Measurements from ENCODE around the gene NPAS3.

Gene NPAS3

GRCh38 chr14:33588771-33589170, 650.1 kb downstream of the NPAS3 start:
- H3K4me3 ChIP-seq (ENCODE audit: low read depth, low read length): no peak overlapping the region
- TF ChIP-seq, protein P1, sequence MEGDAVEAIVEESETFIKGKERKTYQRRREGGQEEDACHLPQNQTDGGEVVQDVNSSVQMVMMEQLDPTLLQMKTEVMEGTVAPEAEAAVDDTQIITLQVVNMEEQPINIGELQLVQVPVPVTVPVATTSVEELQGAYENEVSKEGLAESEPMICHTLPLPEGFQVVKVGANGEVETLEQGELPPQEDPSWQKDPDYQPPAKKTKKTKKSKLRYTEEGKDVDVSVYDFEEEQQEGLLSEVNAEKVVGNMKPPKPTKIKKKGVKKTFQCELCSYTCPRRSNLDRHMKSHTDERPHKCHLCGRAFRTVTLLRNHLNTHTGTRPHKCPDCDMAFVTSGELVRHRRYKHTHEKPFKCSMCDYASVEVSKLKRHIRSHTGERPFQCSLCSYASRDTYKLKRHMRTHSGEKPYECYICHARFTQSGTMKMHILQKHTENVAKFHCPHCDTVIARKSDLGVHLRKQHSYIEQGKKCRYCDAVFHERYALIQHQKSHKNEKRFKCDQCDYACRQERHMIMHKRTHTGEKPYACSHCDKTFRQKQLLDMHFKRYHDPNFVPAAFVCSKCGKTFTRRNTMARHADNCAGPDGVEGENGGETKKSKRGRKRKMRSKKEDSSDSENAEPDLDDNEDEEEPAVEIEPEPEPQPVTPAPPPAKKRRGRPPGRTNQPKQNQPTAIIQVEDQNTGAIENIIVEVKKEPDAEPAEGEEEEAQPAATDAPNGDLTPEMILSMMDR (IDR thresholded peaks at IDR 0.05; ENCODE audit: borderline replicate concordance, insufficient read depth, low read depth, low read length): no peak

DNA sequence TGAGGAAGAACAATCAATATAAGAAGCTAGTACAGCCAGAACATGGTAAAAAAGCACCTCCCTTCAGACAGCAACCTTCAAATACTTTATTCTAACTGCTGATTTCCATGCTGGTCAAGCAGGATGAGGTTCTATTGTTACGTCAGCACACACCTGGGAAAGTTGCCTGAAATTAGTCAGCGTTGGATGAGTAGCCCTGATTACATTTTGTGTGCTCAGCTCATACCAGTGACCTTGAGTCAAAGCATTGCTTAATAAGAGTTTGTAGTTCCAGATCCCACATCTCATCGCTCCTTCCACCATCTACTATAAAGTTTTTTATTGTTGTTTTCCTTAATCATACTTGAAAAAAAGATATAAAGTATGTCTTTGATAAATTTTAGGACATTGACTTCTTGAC, 650.7 kb downstream of the NPAS3 start:
- no peak overlapping the region for H3K4me3 ChIP-seq (ENCODE audit: low read depth, low read length)
- TF ChIP-seq, protein P1 (IDR thresholded peaks at IDR 0.05; ENCODE audit: borderline replicate concordance, insufficient read depth, low read depth, low read length): no peak

DNA sequence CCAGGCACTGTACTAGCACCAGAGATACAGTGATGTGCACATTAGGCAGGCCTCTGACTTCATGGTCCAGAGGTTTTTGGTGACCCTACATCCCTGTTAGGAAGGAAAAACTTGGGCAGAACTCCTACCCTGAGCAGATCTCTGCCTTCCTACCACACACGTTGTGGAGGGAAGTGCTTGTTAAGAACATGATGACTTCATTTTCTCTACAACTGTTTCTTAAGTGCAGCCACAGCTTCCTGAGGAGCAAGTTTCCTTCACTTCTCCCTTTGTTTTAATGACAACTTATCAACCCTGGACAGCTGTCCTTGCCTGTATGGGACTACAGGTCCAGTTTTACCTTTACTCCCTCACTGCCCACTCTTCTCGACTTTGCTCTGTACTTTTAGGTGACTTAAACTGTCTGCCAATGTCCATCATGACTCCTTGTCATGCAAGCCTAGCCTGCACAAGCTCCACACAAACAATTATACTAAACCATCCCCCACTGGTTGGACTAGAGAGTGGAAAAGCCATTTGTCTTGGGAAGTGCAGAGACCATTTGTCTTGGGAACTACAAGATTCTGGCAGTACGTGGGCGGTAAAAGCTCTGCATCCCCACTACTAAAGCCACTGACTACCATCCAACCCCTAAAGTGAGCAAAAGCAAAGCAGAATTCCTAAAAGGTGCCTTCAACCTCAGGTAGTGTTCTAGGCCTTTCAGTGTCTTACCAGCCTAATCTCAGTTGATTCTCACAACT, 652.4 kb downstream of the NPAS3 start:
- TF ChIP-seq, protein P1 (IDR thresholded peaks at IDR 0.05; ENCODE audit: borderline replicate concordance, insufficient read depth, low read depth, low read length): no peak
- H3K4me3 ChIP-seq (ENCODE audit: low read depth, low read length): no peak overlapping the region

- no peak overlapping the region for H3K4me3 ChIP-seq (ENCODE audit: low read depth, low read length)
- TF ChIP-seq, protein P1 (IDR thresholded peaks at IDR 0.05; ENCODE audit: borderline replicate concordance, insufficient read depth, low read depth, low read length): no peak
Observed at GRCh38 chr14:33592297-33592696, 653.6 kb downstream of the NPAS3 start.

DNA sequence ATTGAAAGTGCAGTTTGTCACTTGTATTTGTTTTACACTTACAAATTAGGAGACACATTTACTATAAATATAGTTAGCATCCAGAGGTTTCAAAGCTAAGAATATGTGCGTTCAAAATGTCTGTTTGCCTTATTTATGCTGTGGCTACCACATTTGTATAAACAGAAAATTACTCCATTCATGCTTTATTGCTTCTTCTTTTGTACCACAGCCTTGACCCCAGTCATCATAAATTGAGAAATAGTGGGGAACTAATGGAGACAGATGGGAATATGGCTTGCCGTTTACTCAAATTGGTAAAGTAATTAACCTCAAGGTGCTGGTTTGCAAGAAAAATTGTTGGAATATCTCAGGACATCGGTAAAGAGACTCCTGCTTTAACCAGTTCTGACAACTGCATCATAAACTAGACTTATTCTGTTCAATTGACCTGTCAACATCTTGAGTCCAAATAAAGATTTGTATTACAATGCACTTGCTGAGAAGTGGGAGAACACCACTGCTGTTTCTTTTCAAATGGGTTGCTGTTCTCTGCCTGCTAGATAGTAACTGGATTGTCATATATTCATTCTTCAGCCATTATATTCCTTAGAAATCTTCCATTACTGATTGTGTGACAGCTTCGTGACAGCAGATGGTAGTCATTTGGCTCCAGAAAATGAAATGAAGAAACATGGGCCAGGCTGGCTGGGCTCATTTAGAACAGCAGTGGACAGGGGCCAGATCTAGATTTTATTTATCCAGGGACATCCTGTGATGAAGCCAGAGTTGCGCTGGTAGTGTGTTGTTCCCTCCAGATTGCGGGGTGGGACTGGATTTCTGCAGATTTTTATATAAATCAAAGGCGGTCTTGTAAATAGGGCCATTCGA, 657.8 kb downstream of the NPAS3 start:
- H3K4me3 ChIP-seq (ENCODE audit: low read depth, low read length): no peak overlapping the region
- TF ChIP-seq, protein P1 (IDR thresholded peaks at IDR 0.05; ENCODE audit: borderline replicate concordance, insufficient read depth, low read depth, low read length): no peak

DNA sequence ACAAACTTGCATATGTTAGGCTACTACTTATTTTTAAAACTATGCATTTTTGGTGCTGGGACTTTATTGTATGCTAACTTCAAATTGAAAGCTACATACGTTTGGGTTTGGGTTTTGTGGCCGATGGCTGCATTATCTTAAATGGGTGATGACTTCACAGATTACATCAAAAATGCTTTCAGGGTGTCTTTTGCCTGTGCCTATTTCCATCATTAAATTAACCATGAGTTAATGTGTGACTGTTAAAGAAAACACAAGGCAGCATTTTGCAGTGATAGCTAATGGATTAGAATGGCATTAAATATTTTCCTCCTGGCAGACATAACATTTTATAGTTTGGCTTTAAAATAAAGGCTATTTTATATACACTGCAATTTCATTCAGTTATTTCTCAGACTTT, 659.9 kb downstream of the NPAS3 start:
- TF ChIP-seq, protein P1 (IDR thresholded peaks at IDR 0.05; ENCODE audit: borderline replicate concordance, insufficient read depth, low read depth, low read length): no peak
- no peak overlapping the region for H3K4me3 ChIP-seq (ENCODE audit: low read depth, low read length)

All from GM12875 (cell line).